GM12872 (cell line): Measurements from ENCODE around the gene RNF223.
A peak's percentile ranks its signal among the peaks of the same experiment; 100 is the strongest.

Source experiments
- TF ChIP-seq, protein P1 (sequence below): IDR thresholded peaks from 3 replicates; pipeline ENCODE4 v1.5.1; 2011; ENCODE audit warnings: low read depth, mild to moderate bottlenecking, low read length, moderate library complexity; ENCODE audit not compliant: insufficient read depth

The RNF223 gene

DNA sequence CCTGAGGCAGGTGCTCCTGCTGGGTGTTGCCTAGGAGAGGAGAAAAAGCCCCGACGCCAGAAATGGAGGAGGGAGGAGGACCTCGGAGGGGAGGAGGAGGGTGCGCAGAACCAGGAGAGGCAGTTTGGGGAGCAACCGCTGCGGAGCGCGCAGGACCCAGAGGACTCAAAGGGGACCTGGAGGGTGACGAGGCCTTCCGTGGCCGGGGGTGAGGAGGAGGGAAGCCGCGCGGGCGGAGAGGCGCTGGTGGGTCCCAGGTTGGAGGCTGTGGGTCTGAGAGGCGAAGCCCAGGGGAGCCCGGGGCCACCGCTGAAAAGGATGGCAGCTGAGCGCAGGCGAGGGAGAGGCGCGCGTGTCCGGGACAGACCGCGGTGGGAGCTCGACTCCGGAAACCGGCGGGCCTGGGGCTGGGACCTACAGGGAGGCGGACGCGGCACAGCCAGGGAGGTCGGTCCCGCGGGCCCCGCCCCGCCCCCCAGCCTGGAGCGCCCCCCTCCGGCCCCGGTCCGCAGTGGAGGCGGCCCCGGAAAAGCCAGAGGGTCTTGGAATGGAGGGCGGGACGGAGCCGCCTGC, 15.1 kb downstream of the RNF223 start:
- TF ChIP-seq, protein P1, sequence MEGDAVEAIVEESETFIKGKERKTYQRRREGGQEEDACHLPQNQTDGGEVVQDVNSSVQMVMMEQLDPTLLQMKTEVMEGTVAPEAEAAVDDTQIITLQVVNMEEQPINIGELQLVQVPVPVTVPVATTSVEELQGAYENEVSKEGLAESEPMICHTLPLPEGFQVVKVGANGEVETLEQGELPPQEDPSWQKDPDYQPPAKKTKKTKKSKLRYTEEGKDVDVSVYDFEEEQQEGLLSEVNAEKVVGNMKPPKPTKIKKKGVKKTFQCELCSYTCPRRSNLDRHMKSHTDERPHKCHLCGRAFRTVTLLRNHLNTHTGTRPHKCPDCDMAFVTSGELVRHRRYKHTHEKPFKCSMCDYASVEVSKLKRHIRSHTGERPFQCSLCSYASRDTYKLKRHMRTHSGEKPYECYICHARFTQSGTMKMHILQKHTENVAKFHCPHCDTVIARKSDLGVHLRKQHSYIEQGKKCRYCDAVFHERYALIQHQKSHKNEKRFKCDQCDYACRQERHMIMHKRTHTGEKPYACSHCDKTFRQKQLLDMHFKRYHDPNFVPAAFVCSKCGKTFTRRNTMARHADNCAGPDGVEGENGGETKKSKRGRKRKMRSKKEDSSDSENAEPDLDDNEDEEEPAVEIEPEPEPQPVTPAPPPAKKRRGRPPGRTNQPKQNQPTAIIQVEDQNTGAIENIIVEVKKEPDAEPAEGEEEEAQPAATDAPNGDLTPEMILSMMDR = peak; percentile 37; the same call in 1 of the 3 replicates

DNA sequence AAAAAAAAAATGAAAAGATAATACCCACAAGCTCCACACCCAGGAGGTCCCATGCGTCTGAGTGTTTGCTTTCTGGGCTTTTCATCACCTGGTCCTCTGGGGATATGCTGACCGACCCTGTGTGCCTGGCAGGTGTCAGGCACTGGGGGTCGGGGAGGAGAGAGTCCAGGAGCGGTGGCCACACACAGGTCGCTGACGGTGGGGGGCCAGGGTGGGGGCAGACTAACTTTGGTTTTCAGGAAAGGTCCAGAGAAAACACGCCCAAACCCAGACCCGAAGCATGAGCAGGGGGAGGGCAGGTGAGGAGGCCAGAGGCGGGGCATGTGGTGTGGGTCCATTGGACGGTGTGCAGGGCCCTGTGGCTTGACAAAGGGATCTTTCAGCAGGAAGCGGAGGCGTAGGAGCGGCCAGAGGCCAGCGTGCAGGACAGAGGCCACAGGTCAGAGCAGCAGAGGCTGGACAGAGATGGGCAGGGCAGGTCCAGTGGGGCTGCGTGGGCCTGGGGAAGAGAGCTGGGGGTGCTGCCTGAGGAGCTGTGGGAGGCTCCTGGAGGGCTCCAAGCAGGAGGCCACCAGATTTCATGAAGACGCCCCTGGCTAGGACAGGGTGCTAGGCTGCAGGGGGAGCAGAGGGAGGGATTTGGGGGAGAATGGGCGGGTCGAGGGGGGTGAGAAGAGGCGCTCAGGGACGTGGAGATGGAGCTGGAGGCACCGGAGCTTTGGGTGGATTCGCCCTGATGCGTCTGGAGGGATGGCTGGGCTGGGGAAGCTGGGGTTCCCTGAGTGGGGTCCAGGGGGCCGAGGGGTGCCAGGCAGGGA, 15.8 kb downstream of the RNF223 start:
- TF ChIP-seq, protein P1 = no peak

DNA sequence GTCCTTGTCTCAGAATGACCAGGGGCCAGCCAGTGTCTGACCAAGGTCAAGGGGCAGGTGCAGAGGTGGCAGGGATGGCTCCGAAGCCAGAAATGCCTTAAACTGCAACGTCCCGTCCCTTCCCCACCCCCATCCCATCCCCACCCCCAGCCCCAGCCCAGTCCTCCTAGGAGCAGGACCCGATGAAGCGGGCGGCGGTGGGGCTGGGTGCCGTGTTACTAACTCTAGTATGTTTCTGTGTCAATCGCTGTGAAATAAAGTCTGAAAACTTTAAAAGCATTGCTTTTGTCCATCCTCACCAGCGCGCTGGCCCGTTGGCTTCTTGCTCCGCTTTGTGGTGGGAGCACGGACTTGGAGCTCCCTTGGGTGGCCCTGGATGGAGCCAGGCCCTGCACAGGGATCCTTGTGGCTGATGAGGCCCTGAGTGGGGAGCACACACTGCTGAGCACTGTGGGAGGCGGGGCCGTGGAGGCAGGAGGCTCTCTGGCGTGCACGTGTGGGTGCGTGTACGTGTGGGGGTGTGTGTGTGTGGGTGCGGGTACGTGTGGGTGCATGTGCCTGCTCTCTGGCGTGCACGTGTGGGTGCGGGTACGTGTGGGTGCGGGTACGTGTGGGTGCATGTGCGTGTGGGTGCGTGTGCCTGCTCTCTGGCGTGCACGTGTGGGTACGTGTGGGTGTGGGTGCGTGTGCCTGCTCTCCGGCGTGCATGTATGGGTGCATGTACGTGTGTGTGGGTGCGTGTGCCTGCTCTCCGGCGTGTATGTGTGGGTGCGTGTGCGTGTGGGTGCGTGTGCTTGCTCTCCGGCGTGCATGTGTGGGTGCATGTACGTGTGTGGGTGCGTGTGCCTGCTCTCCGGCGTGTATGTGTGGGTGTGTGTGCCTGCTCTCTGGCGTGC, 18.0 kb downstream of the RNF223 start:
- TF ChIP-seq, protein P1 = no peak

DNA sequence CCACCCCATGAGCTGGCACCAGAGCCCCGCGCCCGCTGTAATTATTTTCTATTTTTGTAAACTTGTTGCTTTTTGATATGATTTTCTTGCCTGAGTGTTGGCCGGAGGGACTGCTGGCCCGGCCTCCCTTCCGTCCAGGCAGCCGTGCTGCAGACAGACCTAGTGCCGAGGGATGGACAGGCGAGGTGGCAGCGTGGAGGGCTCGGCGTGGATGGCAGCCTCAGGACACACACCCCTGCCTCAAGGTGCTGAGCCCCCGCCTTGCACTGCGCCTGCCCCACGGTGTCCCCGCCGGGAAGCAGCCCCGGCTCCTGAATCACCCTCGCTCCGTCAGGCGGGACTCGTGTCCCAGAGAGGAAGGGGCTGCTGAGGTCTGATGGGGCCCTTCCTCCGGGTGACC, 19.1 kb downstream of the RNF223 start:
- TF ChIP-seq, protein P1 = no peak

DNA sequence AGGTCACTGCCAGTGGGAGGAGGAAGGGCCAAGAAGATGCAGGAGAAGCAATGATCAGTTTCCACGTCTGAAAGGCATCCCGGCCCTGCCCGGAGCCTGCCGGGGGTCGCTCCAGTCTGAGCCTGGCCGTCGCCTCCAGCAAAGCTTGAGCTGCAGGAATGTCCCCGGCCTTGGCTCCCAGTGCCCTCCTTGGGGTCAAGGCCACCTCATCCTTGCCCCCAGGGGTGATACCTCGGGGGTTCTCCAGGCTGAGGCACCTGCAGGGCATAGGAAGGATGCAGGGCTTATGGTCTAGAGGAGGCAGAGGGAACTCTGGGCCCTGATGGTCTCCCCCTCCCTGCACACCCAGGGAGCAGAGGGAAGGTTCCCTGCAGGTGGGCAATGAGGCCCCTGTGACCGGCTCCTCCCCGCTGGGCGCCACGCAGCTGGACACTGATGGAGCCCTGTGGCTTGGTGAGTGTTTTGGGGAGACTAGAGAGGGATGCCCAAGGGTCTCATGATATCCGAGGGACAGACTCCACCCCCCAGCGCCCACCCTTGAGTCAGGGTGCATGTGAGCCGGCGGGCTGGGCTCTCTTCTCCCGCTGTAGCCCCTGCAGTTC, 19.9 kb downstream of the RNF223 start:
- TF ChIP-seq, protein P1 = no peak

DNA sequence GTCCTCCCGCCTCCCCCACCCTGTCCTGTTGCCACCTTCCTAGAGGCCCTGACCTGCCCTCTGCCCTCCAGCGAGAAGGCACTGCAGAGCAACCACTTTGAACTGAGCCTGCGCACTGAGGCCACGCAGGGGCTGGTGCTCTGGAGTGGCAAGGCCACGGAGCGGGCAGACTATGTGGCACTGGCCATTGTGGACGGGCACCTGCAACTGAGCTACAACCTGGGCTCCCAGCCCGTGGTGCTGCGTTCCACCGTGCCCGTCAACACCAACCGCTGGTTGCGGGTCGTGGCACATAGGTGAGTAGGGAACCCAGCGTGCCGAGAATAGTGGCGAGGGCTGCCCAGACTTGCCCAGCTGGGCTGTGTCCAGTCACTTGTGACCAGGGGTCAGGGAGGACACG, 20.4 kb downstream of the RNF223 start:
- TF ChIP-seq, protein P1 = no peak

DNA sequence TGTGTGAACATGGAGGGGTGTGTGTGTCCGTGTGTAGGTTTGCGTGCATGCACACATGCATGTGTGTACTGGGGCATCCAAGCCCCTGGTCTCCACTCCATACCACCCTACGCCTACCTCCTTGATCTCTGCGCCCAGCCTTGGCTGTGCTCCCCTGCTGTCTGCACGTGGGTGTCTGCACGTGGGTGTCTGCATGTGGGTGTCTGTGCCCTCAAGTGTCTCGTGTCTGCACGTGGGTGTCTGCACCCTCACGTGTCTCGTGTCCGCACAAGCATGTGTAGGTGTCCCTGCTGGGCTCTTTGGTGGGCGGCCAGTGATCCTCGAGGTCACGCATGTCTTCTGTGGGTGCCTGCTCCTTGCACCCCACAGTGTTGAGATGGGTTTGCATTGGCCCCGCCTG, 21.1 kb downstream of the RNF223 start:
- TF ChIP-seq, protein P1 = no peak
